SKM-1 (cell line): Measurements from ENCODE around the gene DDR1.

ENCODE experiments used
- DNase-seq: peaks from one replicate; lab custom pipeline; 2025; ENCODE audit not compliant: unreplicated experiment; lab: John Stamatoyannopoulos, UW

The DDR1 gene

DNA sequence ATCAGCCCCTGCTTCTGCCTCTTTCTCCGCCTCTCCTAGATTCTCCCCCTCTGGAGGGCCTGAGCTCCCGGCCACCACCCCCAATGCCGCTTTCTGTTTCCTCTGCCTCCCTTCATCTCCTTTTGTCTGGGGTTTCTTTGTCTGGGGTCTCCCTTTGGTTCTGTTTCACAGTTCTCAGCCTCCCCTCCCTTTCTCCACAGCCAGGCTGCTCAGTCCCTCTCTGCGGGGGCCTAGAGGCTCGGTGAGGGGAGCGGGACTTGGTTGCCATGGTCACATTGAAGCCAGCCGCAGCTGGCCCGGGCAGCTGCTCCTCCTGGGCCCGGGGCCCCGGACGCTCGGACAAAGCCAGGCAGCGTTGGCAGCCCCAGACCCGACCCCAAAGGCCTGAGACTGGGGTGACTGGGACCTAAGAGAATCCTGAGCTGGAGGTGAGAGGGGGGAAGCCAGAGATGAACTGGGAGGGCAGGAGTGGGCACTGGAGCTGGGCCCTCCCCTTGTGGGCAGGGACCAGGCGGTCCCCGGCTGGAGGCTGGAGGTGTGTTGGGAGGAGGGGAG lies 3.5 kb upstream of the DDR1 start:
- no peak for DNase-seq

DNA sequence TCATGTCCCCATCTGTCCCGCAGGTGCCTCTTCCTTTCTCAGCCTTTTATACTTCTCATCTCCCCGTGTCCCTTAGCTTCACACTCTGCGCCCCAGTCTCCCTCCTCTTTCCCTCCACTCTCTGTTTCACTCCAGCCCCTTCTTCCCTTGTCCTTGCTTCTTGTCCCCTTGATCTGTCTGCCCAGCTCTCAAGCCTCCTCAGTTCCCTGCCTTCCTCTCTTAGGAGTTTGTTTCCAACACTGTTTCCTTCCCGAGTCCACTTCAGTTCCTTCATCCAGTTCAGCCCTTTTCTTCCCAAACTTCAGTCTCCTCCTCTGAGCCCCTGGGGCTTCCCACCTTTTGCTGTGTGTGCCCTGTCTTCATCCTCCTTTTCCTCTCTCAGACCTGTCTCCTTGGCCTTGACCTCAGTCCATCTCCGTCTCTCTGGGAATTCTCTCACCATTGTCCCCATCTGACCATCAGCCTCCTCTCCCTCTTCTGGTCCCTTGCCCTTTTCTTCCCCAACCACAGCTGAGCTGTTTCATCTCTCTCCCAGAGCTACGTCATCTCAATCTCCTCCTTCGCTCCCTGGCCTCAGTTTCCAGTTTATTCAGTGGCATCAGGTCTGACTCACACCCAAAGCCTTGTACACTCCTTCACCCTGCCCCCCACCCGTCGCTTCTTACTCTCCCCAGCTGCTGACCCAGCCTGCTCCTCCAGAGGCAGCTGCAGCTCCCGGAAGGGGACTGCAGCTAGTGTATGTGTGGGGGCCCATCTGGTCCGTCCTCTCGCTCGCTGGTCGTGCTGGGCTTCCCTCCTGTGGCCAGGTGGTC lies 2.7 kb upstream of the DDR1 start:
- no peak for DNase-seq

DNA sequence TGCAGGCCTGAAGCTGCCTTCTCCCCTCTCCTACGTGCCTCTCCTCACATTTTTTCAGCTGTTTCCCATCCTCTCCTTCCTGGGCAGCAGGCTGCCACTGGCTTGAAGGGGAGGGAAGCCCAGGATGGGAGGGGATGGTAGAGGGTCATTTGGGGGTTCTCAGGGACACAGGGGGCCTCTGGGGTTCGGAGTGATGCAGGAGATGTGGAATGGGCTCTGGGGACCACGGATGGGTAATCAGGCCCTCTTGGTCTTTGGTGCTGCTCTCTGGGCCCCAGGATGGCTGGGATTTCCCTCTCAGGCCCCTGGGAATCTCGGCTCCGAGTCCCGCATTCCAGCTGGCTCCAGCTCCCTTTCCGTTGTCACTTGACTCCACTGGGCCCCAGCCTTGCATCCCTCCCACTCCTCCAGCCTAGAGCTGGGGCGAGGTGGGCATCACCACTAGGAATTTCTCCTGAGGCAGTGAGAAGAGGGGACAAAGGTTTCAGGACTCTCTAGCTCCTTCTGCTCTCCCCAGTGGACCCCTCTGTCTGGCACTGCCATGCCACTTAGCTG lies 2.0 kb upstream of the DDR1 start:
- no peak for DNase-seq

DNA sequence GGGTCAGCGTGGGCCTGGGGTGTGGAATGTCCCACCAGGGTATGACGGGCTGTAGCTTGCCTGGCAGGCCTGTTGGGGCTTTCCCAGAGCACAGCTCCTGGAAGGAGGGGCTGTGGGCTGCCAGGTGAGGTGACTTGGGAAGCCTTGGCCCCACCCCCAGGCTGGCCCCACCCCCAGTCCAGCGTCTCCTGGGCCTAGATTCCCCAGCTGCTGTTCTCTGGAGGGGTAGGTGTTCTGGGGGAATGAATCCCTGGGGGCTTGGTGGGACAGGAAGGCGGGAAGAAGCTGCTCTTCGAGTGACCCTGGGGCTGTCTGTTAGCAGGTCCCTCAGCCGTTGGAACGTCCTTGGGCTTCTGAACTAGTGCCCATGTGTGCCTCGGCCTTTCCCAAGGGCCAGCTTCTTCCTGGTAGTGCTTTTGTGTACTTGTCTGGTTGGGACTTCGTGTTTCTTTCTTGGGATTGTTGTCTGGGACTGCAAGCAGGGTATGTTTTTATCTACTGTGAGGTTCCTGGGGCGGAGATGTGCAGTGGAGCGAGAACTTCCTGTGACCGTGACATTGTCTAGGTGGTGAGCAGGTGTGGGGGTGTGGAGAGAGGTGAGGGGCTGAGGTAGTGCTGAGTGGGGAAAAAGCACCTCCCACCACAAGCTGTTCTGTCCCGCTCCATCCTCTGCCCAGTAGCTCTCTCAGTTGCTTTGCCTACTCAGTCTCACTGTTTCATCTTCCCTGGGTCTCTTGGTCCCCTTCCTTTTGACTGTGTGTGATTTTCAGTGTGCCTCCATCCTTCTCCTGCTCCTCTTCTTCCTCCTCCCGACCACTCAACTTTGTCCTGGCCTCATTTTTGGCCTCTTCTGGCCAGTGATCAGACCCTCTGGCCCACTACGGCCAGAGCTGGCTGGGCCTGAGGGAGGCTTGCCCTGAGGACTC lies 1.3 kb upstream of the DDR1 start:
- DNase-seq: no peak

DNA sequence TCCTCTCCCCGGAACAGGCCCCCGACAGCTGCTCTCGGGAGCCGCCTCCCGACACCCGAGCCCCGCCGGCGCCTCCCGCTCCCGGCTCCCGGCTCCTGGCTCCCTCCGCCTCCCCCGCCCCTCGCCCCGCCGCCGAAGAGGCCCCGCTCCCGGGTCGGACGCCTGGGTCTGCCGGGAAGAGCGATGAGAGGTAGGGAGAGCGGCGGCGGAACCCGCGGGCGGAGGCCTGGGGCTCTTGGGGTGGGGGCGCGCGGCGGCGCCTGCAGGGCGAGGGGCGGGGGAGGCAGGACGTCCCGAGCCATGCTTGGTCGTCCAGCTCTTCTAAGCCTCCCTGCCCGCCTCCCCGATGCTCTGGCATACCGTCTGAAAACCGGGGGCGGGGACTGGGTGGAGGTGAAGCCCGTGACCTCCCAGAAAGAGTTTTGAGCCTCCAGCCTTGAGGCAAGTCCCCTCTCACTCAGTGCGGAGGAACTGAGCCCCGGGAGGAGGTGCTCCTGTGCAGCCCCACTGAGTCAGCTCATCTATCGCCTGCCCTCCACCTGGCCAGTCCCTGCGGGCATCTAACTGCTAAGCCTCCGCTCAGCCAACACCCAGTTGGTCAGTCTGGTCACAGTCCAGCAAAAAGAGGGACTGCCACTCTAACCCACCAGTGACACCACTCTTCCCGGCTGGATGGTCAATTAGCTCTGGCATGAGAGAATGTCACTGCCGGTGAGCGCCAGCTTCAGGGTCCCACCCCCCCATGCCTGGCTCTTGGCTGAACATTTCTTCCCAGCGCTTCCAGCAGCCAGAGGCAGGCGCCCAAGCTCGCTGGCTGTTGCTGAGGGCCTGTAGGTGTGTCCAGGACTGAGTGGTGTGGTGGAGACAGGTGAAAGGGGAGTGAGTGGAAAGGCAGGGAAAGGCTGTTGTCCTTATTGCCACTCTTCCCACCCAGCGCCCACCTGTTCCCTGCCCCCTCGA lies 482 bp downstream of the DDR1 start:
- DNase-seq: no peak

DNA sequence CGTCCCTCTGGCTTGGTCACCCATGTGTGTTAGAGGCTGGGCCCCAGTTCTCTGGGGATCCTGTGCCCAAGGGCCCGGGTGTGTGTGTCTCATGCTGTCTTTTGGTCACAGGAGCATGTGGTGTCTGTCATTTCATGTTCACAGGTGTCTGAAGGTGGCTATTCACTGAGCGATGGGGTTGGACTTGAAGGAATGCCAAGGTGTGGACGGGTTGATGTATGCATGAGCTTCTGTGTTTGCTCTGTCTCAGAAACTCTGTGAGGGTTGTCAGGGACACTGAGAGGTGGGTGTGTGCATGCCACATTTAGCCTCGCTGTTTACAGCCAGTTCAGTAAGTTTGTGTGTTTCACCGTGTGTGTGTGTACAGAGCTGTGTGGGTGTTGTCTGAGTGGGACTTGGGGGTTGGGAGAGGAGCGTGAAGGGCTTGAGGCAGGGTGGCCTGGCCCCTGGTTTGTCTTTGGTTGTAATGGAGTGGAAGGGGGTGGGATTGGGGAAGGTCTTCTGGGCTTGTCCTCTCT lies 1.2 kb downstream of the DDR1 start:
- no peak for DNase-seq

DNA sequence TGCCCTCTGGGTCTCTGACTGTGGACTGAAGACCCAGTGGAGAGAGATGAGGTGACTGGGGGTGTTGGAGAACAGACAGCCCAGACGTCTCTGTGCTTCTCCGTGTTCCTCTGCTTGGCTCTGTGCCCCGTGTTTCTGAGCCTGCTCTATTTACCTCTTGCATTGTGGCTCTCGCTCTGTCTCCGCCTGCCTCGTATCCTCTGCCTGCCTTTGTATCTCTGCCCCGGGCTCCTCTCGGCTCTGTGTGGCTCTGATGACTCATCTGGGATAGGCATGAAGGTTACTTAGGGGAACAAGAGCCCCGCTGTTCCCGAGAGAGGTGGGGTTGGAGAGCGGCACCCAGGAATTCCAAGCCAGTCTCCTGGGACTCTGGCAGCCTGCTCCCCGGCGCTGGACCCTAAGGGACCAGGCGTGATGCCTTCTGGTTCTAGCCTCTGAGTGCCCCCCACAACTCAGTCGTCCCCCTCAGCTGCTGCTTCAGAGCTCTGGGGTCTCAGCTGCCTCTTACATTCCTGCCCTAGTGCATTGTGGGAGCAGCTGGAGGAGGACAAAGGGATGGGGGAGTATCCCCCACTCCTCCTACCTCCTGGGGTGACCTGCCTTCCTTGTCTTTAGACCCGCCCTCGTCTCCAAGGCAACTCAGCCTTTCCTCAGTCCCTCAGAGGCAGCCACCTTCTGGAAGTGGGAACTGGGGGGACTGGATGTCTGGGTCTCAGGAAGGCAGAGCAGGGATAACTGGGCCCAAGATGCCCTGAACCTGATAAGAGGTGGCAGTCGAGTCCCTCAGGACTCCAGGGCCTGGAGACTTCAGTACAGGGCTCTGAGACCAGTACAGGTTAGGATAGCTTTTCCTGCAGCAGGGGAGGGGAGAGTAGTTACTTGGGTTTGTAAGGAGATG lies 1.9 kb downstream of the DDR1 start:
- no peak for DNase-seq

DNA sequence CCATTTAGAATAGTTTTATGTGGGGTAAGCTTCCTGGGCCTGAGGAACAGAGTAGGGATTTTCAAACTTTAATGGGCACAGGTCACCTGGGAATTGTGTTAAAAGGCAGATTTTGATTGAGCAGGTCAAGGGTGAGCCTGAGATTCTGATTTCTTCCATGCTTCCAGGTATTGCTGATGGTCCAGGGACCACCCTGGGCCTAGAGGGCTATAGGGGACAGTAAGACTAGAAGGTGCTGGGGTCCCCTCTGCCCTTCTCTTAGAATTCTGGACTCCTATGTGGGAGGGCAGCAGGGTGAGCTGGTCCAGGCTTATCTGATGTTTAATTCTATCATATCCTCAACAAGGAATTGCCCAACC lies 2.6 kb downstream of the DDR1 start:
- no peak for DNase-seq

DNA sequence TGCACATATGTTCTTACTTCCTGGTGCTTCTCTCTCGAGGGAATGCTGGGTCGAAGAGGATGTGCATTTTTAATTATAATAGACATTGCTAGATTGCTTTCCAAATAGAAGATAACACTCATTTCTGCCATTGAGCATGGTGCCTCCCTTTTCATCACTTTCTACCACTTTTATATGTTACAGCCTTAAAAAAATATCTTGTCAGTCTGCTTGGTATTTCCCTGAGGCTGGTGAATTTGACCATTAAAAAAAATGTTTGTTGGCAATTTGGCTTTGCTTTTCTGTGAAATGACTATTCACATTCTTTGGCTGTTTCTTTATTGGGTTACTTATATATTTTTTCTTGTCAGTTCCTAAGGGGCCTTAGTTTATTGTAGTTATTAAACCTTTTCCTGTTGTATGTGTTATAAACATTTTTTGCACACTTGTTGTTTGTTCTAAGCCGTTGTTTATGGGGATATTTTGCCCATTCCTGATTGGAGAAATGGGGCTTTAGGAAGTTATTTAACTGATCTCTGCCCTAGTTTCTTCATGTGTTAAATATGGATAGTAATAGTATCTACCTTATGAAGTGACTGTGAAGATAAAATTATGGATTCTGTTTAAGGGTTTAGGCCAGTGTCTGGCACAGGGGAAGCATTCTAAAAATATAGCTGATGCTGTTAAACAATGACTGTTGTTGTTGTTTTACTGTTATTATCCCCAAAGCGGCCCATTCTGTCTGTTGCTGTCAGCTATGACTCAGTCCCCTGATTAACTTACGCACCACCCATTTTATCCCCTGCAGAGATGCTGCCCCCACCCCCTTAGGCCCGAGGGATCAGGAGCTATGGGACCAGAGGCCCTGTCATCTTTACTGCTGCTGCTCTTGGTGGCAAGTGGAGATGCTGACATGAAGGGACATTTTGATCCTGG lies 3.8 kb downstream of the DDR1 start:
- DNase-seq: no peak

DNA sequence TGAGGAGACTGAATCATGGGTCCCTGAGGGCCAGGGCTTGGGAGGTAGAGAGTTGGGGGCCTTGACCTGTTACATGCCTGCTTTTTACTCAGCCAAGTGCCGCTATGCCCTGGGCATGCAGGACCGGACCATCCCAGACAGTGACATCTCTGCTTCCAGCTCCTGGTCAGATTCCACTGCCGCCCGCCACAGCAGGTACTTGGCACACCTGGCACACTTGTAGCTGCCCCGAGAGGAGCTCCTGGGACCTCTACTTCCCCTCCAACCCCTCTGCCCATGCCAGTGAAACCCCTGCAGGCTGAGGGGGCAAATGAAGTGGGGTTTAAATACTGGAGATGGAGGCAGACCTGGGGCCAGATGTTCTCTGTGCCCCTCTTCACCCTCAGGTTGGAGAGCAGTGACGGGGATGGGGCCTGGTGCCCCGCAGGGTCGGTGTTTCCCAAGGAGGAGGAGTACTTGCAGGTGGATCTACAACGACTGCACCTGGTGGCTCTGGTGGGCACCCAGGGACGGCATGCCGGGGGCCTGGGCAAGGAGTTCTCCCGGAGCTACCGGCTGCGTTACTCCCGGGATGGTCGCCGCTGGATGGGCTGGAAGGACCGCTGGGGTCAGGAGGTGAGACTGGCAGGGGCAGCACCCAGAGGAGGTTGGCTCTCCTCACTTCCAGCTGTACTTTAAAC lies 4.6 kb downstream of the DDR1 start:
- no peak for DNase-seq

DNA sequence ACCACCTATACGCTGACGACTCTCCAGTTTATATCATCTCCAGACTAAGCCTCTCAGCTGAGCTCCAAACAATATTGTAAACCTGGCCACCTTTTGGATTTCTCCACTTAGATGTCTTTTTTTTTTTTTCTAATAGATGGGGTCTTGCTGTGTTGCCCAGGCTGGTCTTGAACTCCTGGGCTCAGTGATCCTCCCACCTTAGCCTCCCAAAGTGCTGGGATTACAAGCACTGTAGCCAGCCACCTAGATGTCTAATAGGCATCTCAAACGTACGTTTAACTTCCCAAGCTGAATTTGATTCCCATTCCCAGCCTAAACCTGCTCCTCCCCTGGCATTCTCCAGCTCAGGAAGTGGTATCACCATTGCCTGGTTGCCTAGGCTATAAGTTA lies 5.2 kb downstream of the DDR1 start:
- no peak for DNase-seq

DNA sequence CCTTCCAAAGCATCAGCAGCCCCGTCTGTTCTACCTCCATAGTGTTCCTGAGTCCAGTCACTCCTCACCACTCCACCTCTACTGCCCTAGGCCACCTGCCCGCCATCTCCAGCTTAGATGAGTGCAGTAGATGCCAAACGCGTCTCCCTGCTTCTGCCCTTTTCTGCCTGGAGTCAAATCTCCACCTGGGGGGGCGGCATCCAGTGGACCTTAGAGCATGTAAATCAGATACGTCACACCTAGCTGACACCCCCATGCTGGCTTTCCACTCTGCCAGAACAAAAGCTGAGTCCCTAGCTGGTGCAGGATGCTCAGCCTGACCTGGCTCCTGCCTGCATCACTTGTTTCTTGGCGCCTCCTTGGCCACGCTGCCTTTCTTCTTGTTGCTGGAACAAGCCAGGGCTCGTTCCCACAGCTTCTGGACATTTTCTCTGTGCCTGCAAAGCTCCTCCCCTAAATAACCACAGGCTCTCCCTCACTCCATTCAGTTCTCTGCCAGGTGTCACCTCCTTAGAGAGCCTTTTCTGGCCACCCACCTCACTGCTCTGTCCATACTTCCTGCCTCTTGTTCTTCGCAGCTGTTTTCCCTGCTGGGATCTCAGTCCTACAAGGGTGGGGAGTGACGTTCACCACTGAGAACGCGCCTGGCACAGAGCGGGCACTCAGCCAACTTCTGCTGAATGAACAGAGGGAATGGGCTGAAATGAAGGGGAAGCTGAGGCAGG lies 5.8 kb downstream of the DDR1 start:
- no peak for DNase-seq

DNA sequence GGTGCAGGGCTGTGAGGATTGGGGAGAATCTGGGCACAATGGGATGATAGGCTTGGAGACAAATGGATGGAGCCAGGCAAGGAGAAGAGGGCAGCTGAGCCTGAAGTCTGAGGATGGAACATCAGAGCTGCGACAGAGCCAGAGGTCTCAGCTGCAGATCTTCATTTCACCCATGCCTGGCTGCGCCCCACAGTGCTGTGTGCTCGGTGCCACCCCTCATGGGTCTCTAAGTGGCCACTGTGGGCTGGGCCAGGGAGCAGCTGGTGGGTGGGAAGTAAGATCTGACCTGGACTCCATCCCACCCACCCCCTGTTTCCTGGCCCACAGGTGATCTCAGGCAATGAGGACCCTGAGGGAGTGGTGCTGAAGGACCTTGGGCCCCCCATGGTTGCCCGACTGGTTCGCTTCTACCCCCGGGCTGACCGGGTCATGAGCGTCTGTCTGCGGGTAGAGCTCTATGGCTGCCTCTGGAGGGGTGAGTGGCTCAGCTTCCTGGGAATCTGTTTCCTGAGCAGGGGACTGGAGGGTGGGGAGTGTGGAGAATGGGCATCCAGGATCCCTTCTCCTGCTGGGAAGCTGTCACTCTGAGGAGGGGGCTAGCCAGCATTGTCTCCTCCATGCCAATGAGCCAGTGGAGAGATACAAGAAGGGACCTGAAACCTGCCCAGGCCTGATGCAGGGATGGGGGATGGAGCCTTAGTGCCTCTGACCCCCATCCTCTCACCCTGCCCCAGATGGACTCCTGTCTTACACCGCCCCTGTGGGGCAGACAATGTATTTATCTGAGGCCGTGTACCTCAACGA lies 6.5 kb downstream of the DDR1 start:
- DNase-seq: no peak

DNA sequence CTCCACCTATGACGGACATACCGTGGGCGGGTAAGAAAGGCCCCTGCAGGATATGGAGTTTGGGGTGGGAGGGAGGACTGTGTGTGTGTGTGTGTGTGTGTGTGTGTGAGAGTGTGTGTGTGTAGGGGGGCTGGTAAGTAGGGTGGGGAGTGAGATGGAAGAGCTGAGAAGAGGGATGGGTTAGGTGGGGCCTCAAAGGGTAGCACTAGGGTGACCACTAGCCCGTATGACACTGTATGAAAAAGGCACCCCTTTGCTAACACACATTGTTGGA lies 7.1 kb downstream of the DDR1 start:
- no peak for DNase-seq

DNA sequence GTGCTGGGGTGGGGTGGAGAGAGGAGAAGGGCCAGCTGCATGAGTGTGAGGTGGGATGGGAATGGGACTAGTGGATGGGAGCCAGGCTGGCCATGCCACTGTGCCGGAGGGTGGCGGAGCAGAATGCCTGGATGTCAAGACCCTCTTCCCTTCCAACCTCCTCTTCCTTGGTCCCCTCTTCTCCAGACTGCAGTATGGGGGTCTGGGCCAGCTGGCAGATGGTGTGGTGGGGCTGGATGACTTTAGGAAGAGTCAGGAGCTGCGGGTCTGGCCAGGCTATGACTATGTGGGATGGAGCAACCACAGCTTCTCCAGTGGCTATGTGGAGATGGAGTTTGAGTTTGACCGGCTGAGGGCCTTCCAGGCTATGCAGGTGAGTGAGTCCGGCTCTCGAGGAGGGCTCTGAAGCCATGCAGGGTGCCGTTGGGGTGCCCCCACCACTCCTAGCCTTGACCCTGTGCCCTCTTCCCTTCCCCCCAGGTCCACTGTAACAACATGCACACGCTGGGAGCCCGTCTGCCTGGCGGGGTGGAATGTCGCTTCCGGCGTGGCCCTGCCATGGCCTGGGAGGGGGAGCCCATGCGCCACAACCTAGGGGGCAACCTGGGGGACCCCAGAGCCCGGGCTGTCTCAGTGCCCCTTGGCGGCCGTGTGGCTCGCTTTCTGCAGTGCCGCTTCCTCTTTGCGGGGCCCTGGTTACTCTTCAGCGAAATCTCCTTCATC lies 7.7 kb downstream of the DDR1 start:
- no peak for DNase-seq
